Measurements from ENCODE around the gene TM2D3.

The TM2D3 gene

DNA sequence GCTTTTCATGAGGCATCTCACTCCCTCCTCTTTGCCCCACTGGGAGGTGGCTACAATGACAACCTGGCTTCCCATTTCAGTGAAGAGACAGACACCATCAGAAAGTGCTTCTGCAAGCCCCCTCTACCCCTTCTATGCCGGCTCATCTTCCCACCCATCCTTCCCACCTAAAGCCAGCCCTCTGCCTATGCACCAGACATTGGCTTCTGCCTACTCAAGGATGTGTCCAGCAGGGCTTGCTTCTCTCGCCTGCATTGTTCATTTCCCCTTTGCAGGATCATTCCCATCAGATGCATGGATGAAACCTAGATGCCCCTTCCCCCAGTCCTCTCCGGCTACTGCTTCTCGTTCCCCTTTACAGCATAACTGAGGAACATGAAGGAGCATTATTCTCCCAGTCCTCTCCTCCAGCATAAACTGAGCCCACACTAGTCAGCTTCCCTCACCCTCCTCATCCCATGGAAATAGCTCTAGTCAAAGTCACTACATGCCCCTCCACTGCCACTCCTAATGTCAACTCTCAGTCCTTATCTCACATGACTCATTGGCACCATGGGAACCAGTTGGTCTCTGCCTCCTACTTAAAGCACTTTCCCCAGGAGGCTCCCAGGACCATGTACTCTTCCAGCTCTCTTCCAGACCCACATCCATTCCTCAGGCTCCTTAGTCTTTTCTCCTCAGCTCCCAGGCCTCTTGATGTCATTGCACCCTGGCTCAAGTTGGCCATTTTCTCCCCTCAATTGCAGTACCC is 47.9 kb downstream of the TM2D3 start:
- DNase-seq (ENCODE audit: low spot score): no peak

DNA sequence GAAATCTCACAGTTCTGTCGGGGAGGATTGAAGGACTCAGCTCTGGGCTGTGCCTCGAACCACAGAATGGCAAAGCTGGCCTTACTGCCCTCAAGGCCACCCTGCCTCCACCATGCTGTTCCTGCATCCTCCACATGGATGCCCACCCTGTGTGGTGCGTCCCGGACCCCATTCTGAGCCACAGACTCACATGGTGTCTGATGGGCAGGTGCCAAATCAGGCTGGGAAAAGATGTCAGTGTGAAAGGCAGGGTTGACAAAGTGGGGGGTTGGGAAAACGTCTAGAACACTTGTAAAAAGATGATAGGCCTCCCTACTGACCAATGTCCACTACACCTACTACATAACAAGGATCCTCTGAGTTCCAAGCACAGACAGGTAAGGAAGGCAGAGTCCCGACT is 49.4 kb downstream of the TM2D3 start:
- DNase-seq (ENCODE audit: low spot score): no peak

DNA sequence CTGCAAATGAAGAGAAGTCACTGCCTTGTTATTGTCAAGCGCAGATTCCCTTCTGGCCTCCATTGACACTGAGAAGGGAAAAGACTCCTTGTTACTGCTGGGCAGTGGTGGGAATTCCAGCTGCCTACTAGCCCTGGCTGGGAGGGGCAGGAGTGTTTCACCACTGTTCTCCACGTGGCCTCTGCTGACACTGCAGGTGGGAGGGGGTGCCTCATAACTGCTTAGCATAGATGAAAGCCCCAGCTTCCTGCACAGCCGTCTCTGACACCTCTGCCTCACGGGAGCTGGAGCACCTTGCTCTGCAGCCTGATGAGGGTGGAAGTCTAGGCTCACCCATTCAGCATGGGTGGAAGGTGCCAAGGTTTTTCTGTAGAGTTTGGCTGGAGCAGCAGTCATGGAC is 52.1 kb downstream of the TM2D3 start:
- DNase-seq (ENCODE audit: low spot score): no peak

DNA sequence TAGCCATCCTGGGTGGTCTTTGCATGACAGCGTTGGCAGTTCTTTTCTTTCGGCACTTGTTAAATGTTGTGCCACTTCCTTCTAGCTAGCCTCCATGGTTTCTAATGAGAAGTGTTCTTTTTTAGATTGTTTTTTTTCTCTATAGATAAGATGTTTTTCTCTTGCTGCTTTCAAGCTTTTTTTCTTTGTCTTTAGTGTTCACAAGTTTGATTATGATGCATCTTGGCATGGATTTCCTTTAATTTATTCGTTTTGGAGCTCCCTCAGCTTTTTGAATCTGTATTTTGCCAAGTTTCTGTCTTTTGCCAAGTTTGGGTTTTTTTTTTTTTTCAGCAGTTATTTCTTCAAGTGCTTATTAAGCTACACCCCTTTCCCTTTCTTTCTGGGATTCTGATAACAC is 53.1 kb downstream of the TM2D3 start:
- DNase-seq (ENCODE audit: low spot score): no peak

DNA sequence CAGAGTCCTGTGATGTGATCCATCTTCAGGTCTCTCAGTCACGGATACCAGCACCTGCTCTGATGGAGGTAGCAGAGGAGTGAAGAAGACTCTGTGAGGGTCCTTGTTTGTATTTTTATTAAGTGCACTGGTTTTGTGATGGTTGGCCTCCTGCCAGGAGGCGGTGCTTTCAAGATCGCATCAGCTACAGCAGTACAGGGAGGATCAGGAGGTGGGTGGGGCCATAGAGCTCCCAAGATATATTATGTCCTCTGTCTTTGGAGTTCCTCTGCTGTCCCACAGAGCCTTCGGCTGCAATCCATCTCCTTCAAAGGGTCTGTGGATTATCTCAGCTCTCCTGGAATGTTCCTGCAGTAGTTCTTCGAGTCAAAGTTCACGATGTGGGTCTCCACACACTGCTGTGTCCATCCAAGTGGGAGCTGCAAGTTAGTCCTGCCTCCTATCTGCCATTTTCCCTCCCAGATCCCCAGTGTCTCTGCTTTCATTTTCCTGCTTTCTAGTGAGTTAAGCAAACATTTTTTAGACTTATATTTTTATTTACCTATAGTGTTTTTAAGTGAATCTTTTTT is 54.7 kb downstream of the TM2D3 start:
- DNase-seq (ENCODE audit: low spot score): no peak

DNA sequence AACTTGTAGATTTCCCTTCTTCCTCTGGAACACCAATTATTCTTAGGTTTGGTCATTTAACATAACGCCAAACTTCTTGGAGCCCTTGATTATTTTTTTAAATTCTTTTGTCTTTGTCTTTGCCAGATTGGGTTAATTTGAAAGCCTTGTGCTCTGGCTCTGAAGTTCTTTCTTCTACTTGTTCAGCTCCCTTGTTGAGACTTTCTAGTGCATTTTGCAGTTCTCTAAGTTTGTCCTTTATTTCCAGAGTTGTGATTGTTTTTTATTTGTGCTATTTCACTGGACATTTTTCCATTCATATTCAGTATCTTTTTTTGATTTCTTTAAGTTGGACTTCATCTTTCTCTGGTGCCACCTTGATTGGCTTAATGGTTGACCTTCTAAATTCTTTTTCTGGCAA is 55.5 kb downstream of the TM2D3 start:
- no peak for DNase-seq (ENCODE audit: low spot score)
